Suppressor macrophage (primary cell): ENCODE measurements around the gene FAM25C.
A peak's percentile ranks its signal among the peaks of the same experiment; 100 is the strongest.

ENCODE experiments used
- DNase-seq, 4 experiments: peaks; one replicate each; pipeline ENCODE4 v3.0.0-alpha.2; 2020 to 2022

Gene FAM25C

GRCh38 chr10:47947424-47947823 is 52.2 kb downstream of the FAM25C start:
- peak; percentile 1 to 69 (median 46) for DNase-seq
